Astrocyte of the cerebellum (primary cell): ENCODE measurements around the gene POU5F1.
"Not testable (repeated sequence)": the region's sequence is repeated elsewhere in the genome, so short reads cannot be mapped to it uniquely, and the experiment has no call there.

Experiments
- DNase-seq: peaks from one replicate; pipeline ENCODE4 v3.0.0-alpha.2; 2011; ENCODE audit warnings: low read depth
- H3K4me3 ChIP-seq: 2 replicates; pipeline ENCODE4 v1.5.1; 2011; ENCODE audit warnings: mild to moderate bottlenecking, low read depth, low read length, moderate library complexity
- CTCF ChIP-seq: IDR thresholded peaks from 2 replicates; pipeline ENCODE4 v1.5.1; 2012; ENCODE audit warnings: low read length, low read depth, moderate library complexity, mild to moderate bottlenecking; ENCODE audit errors: missing control alignments
- in situ Hi-C: cut with HindIII; loops from 2 replicates; pipeline ENCODE4 v1.10.0; 2017; ENCODE audit warnings: low sequenced_read_pairs

Gene POU5F1

DNA sequence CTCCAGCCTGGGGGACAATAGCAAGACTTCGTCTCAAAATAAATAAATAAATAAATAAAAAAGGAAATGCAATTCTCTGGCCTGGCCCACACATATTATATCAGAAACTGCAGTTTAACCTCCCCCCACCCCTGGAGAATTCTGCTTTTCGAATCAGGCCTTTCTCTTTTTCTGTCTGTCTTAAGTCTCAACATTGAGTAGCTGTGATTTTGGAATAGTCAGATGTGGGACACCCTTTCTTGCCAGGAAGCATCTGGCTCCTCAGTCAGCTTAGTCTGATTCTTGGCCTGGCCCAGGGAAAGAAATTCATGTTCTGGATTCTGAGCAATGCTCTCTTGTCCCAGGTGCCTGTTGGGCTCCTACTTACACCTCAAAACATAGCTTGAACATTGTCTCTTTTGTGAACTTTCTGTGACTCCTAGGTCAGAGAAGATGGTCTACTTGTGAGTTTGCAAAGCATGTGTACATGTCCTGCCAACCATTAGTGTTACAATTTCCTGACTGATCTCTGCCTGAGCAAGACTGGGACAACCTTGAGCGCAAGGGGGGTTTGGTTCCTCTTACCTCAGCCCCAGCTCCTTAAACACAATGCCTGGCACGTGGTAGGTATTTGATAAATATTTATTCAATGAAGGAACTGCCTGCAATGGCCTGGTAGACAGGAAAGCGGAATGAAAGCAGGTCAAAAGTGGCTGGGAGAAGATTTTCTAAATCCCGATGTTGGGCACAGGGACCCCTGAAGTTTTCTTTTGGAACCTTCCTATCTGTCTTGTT, 23.8 kb upstream of the POU5F1 start:
- no peak for DNase-seq
- in situ Hi-C loops: no loop called here
- TF ChIP-seq CTCF: no peak
- no peak overlapping the region for H3K4me3 ChIP-seq

DNA sequence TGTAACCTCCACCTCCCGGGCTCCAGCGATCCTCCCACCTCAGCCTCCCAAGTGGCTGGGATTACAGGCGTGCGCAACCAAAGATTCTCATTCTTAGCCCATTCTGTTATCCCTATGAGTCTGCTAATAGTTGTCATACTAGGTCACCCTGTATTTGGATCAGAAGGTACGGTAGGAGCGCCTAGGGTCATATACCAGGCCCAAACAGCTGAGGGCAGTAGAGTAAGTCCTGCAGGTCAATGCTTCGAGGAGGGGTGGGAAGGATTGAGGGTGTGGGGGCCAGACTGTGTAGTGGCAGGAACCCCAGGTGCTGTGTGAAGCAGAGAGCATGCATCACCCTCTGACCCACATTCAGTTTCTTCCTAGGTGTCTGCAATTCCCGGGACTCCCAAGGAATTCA, 22.7 kb upstream of the POU5F1 start:
- H3K4me3 ChIP-seq: no peak overlapping the region
- in situ Hi-C loops: no loop called here
- no peak for TF ChIP-seq CTCF
- DNase-seq: no peak

GRCh38 chr6:31192431-31193105, 22.1 kb upstream of the POU5F1 start:
- DNase-seq: peak; percentile 36
- in situ Hi-C loops: not testable (repeated sequence)

DNA sequence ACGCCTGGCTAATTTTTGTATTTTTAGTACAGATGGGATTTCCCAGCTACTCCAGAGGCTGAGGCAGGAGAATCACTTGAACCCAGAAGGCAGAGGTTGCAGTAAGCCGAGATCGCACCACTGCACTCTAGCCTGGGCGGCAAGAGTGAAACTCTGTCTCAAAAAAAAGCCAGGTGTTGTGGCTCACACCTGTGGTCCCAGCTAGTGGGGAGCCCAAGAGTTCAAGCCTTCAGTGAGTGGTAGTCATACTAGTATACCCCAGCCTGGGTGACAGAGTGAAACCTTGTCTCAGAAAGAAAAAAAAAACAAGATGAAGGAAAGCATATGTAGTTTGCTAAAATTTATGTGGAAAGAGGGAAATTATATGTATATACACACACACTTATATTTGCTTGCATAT, 20.0 kb upstream of the POU5F1 start:
- no peak for DNase-seq
- H3K4me3 ChIP-seq: no peak overlapping the region
- no peak for TF ChIP-seq CTCF
- in situ Hi-C loops: no loop called here

More at GRCh38 chr6:31192431-31193105, 22.1 kb upstream of the POU5F1 start:
- H3K4me3 ChIP-seq: not testable (repeated sequence)
- TF ChIP-seq CTCF: peak; percentile 64

DNA sequence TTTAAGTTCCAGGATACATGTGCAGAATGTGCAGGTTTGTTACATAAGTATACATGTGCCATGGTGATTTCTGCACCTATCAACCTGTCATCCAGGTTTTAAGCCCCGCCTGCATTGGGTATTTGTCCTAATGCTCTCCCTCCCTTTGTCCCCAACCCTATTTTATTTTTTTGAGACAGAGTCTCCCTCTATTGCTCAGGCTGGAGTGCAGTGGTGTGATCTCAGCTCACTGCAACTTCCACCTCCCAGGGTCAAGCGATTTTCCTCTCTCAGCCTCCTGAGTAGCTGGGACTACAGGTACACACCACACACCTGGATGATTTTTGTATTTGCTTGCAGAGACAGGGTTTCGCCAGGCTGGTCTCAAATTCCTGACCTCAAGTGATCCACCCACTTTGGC, 18.7 kb upstream of the POU5F1 start:
- DNase-seq, in situ Hi-C loops: not testable (repeated sequence)

DNA sequence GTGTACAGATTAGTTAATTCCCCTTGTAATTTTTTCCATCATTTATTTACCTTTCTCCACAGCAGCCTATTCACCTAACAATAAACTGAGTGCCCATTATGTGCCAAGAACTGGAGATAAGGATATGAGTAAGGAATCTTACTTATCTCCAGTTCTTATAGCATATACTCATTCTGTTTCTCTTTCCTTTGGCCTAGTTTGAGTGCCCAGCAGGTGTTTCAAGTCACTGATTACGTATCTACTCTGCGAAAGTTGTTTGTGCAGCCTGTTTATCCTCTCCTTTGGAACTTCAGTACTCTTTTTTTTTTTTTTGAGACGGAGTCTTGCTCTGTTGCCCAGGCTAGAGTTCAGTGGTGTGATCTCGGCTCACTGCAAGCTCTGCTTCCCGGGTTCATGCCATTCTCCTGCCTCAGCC, 17.3 kb upstream of the POU5F1 start:
- in situ Hi-C loops: no loop called here
- no peak overlapping the region for H3K4me3 ChIP-seq
- DNase-seq: no peak
- TF ChIP-seq CTCF: no peak

More for the DNA sequence above, 18.7 kb upstream of the POU5F1 start:
- H3K4me3 ChIP-seq: not testable (repeated sequence)
